D721Med (cell line): Measurements from ENCODE around the gene C9orf43.
A peak's percentile ranks its signal among the peaks of the same experiment; 100 is the strongest.
"Not testable (repeated sequence)": the region's sequence is repeated elsewhere in the genome, so short reads cannot be mapped to it uniquely, and the experiment has no call there.

Source experiments
- DNase-seq: peaks from one replicate; pipeline ENCODE4 v3.0.0; 2011; ENCODE audit warnings: low spot score; ENCODE audit not compliant: insufficient read length
- FAIRE-seq: peaks from 2 replicates; lab custom pipeline; 2011; peaks lifted over from hg19 to GRCh38; lab: Jason Lieb, UNC
- TF ChIP-seq, protein P1 (sequence below): IDR thresholded peaks from 2 replicates; pipeline ENCODE4 v1.5.1; 2012; ENCODE audit warnings: mild to moderate bottlenecking, control low read depth; ENCODE audit not compliant: insufficient read depth; ENCODE audit errors: missing control alignments

The C9orf43 gene

DNA sequence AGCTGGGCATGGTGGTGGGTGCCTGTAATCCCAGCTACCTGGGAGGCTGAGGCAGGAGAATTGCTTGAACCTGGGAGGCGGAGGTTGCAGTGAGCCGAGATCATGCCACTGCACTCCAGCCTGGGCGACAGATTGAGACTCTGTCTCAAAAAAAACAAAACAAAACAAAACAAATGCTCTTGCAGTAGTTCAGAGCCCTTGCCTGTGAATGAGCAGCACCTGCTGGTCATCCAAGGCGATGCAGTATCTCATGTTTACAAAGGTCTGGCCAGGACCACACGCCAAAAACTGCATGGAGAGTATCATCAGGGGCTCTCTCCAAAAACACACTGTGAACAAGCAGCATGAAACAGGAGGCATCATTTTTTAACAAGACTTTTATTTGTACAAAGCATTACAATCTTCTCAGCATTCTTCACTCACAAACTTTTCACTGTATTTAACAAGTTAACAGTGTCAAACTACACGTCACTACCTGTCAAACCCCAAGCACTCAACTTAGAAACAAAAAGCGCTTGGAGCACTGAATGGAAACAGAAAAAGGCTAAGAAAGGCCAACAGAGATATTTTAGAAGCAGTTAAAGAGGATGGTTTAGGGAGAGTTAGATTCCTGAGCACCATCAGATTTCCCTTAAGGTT lies 3.6 kb upstream of the C9orf43 start:
- FAIRE-seq, DNase-seq: not testable (repeated sequence)
- TF ChIP-seq, protein P1, sequence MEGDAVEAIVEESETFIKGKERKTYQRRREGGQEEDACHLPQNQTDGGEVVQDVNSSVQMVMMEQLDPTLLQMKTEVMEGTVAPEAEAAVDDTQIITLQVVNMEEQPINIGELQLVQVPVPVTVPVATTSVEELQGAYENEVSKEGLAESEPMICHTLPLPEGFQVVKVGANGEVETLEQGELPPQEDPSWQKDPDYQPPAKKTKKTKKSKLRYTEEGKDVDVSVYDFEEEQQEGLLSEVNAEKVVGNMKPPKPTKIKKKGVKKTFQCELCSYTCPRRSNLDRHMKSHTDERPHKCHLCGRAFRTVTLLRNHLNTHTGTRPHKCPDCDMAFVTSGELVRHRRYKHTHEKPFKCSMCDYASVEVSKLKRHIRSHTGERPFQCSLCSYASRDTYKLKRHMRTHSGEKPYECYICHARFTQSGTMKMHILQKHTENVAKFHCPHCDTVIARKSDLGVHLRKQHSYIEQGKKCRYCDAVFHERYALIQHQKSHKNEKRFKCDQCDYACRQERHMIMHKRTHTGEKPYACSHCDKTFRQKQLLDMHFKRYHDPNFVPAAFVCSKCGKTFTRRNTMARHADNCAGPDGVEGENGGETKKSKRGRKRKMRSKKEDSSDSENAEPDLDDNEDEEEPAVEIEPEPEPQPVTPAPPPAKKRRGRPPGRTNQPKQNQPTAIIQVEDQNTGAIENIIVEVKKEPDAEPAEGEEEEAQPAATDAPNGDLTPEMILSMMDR = peak; percentile 87

DNA sequence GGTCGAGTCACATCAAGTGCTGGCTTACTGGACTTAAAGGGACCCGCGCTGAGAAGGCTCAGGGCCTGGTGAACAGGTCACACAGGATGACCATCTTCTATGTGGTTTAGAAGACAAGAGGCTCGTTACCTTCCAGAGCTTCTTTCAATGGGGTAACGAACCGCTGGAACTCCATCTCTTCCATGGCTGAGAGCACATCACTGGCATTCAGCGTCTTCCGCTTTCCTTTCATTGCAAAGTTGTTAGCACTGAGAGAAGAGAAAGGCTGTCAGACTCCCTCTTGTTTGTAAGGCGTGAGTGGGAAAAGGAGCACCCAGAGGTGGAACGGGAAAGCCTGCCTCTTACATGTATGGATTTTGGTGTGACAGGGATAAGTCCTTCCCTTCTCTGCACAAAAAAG lies 1.1 kb upstream of the C9orf43 start:
- no peak for DNase-seq
- TF ChIP-seq, protein P1 = no peak
- FAIRE-seq = no peak

DNA sequence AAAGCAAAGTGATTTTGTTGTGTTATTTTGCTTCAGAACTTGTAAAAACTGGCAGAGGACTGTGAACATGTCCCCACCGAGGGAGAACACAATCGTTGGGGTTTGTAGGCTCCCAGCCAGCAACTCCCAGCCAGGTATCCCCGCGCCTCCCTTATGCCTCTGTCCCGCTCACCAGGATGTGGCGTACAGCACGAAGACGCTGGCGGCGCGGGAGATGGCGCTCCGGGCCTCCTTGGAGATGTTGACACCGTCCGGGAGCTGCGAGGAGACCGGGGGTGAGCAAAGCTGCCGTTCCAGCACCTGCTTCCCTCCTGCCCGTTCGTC lies 702 bp upstream of the C9orf43 start:
- FAIRE-seq = no peak
- TF ChIP-seq, protein P1 = no peak
- DNase-seq = no peak

DNA sequence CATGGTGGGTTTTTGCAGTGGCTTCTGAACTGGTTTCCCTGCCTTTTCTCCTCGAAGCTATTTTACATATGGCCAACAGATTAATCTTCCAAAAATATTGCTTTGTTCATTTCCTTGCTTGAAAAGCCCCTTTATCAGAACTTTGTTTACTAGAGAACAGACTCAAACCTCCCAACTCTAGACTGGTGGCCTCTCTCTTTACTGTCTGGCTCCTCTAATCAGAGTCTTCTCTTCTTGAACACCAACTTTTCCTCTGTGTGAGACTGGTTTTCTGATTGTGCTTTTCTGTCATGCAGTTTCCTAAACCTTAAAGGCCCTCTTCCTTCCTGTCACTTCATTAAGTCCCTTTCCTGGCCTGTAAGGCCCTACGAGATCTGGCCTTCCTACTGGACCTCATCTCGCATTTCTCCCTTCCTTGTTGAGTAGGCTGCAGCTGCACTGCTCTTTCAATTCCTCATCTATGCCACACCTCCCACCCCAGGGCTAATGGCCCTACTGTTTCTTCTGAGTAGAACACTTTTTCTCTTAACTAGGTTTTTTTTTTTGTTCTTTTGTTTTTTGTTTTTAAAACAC lies 5.7 kb downstream of the C9orf43 start:
- TF ChIP-seq, protein P1 = no peak
- DNase-seq (no peak), FAIRE-seq (no peak)

DNA sequence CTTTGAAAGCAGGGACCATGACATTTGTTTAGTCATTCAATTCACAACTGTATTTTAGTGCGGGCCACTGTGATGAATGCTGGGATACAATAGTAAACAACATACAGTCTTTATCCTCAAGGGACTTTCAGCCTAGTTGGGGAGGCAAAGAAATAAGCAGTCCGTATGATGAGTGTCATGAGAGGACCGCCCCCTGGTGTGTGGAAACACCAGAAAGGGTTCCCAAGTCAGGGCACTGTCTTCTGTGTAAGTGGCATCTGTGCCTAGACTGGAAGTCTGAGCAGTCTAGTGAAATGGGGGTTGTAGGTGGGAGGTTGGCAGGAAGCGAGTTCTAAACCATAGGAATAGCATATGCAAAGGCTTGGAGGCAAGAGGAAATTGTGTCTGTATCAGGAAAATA lies 6.8 kb downstream of the C9orf43 start:
- DNase-seq (no peak), FAIRE-seq (no peak)
- TF ChIP-seq, protein P1 = no peak

DNA sequence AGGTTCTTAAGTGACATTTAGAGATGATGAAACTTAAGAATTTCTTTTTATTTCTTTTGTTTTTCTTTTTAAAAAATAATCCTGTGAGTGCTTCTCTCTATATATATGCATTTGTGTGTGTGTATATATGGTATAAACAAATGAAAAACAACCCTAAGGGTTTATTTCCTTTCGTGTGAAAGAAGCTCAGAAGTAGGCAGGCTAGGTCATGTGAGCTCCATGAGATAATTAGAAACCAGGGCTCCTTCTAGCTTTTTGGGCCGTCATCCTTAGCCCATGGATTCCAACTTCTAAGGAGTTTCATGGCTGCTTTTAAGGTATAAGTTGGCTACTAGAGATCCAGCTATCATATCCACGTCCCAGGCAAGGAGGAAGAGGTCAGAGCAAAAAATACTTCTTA lies 11.2 kb downstream of the C9orf43 start:
- DNase-seq (no peak), FAIRE-seq (no peak)
- TF ChIP-seq, protein P1 = no peak

DNA sequence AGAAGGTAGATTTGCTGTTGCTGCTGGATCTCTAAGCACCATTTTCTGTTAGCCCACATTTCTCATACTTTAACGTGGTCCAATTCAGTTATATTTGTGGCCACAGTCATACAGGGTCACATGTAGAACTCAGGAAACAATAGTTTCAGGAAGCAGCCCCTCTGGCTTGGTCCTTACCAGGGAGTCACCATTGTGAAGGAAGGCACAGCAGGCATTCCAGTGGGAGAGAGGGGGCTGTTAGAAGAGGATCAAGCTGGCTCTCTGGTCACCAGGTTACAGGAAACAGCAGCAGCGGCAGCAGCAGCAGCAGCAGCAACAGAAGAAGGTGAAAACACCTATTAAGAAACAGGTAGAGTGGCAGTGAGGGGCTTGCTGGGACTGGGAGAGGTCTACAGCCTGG lies 14.5 kb downstream of the C9orf43 start:
- no peak for FAIRE-seq
- TF ChIP-seq, protein P1 = no peak
- DNase-seq = no peak
